Measurements from ENCODE around the gene ZNF474.

ZNF474 gene

DNA sequence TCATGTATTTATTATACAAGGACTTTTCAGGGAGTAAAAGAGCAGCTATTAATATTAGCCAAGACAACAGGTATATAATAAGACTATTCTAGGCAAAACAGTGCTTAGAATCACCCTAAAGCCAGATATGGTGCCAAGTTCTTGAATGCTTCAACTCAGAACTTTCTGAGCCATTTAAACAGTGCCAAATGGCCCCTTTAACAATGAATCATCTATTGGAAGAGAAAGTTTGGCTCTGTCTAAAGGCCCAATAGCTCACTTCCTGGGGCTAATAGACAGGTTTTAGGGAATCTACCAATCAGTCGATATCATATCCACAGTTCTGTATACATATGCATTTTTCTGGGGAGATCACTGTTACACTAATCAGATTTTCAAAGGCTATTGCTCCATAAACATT lies 42.9 kb downstream of the ZNF474 start:
- H3K27ac ChIP-seq: no peak overlapping the region
- TF ChIP-seq, protein P1, sequence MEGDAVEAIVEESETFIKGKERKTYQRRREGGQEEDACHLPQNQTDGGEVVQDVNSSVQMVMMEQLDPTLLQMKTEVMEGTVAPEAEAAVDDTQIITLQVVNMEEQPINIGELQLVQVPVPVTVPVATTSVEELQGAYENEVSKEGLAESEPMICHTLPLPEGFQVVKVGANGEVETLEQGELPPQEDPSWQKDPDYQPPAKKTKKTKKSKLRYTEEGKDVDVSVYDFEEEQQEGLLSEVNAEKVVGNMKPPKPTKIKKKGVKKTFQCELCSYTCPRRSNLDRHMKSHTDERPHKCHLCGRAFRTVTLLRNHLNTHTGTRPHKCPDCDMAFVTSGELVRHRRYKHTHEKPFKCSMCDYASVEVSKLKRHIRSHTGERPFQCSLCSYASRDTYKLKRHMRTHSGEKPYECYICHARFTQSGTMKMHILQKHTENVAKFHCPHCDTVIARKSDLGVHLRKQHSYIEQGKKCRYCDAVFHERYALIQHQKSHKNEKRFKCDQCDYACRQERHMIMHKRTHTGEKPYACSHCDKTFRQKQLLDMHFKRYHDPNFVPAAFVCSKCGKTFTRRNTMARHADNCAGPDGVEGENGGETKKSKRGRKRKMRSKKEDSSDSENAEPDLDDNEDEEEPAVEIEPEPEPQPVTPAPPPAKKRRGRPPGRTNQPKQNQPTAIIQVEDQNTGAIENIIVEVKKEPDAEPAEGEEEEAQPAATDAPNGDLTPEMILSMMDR (IDR thresholded peaks at IDR 0.05): no peak
- TF ChIP-seq ZFX (IDR thresholded peaks at IDR 0.05; ENCODE audit: borderline replicate concordance): no peak

DNA sequence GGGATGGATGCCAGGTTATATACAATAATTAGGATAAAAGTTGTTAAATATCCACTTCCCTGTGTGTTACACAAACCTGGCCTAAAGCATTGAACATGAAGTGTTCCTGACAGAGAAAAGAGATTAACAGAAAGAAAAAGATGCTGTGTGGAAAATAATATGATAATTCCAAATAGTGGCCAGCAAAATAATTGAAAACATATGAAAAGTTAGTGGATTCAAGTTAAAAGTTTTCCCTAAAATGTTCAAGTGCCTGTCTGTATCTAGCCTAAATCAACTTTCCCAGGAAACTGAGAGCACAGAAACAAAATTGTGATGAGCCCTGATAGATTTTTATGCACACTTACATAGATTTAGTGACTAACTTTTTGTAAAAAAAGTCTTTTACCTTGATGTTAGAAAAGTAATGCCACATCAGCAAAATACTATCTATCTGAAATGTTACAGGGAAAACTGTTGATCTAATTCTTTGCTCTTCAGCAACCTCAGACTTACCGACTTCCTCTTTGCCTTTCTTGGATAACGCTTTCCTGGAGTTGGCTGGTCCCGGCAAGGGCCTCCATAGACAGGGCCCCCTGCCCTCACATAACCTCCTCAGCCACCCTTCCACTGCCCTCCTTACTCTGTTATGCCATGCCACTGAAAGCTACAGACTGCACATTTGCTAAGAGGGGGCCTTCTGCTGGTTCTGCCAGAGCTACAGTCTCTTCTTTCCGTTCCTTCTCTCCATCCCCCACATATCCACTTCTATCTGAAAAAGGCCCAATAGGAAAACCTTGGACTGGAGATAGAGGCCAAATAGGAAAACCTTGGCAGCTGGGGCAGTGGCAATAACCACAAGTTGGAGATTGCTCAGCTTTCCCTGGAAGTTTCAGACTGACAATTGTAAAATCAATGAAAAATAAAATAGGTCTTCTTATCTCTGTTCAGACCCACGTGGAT lies 44.4 kb downstream of the ZNF474 start:
- TF ChIP-seq, protein P1 (IDR thresholded peaks at IDR 0.05): no peak
- no peak for TF ChIP-seq ZFX (IDR thresholded peaks at IDR 0.05; ENCODE audit: borderline replicate concordance)
- H3K27ac ChIP-seq: no peak overlapping the region

DNA sequence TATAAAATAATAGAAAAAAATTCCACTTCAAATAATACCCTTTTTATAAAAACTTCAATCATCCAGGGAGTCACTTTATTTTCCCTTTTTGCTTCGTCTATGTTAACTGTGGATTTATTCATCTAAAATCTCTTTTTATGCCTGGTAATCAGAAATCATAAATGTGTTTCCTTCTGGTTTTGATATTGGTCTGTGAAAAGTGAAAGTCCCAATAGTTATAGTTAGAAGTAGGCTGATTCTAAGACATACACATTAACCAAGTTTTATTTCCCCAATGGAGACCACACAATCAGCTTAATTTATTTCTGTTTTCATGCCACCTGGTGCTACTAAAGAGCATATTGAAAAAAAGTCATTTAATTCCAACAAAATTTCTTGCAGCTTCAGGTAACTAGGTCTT lies 45.7 kb downstream of the ZNF474 start:
- TF ChIP-seq, protein P1 (IDR thresholded peaks at IDR 0.05): no peak
- TF ChIP-seq ZFX (IDR thresholded peaks at IDR 0.05; ENCODE audit: borderline replicate concordance): no peak
- no peak overlapping the region for H3K27ac ChIP-seq

DNA sequence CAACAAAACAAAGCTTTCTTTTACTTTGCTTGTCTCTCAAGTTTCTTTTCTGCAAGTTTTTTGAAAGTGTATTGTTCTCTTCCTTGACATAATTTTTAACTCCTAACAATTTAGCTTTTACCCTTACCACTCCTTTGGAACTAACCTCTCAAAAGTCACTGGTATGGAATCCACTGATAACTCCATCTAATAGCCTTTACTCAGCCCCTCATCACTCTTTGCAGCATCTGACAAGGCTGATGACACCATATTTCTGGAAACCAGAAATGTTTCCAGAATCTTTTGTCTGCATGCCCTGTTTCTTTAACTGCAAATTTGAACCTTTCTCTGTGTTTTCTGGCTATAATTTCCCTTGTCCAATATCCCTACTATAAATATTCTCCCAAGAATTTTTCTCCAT lies 46.5 kb downstream of the ZNF474 start:
- no peak overlapping the region for H3K27ac ChIP-seq
- no peak for TF ChIP-seq ZFX (IDR thresholded peaks at IDR 0.05; ENCODE audit: borderline replicate concordance)
- TF ChIP-seq, protein P1 (IDR thresholded peaks at IDR 0.05): no peak

DNA sequence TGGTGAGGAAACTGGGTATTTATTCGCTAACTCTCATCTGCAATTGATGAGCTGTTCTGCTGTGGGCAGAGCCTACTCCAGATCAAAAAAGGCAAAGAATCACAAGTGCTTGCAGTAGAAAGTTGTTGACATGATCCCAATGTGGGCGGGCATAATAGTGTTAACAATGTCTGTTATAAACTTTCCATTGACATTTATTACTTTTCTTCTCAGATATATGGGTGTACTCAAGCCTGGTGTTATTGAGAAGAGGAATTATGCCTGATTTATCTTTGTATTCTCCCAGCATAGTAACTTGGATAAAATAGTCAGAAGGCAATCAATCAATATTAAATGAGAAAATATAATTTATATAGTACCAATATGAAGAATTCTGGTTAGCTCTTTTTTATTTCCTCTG lies 47.8 kb downstream of the ZNF474 start:
- no peak for TF ChIP-seq ZFX (IDR thresholded peaks at IDR 0.05; ENCODE audit: borderline replicate concordance)
- TF ChIP-seq, protein P1 (IDR thresholded peaks at IDR 0.05): no peak
- no peak overlapping the region for H3K27ac ChIP-seq

DNA sequence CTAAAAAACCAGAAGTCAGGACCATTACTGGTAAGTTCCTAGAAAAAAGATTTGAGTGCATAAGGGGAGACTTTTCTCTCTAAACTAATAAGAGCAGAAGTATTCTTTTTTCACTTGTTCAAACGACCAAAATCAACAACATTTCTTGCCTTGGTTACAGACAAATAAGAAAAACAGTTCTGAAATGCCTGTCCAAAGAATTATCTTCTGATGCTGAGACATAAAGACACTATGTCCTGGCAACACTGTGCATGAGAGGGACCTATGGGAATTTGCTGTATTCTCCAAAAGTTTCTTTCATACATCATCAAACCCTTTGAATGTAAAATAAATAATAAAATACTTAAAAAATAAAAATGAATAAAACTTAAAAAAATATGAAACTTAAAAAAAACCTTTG lies 50.4 kb downstream of the ZNF474 start:
- H3K27ac ChIP-seq: no peak overlapping the region
- TF ChIP-seq, protein P1 (IDR thresholded peaks at IDR 0.05): no peak
- TF ChIP-seq ZFX (IDR thresholded peaks at IDR 0.05; ENCODE audit: borderline replicate concordance): no peak

DNA sequence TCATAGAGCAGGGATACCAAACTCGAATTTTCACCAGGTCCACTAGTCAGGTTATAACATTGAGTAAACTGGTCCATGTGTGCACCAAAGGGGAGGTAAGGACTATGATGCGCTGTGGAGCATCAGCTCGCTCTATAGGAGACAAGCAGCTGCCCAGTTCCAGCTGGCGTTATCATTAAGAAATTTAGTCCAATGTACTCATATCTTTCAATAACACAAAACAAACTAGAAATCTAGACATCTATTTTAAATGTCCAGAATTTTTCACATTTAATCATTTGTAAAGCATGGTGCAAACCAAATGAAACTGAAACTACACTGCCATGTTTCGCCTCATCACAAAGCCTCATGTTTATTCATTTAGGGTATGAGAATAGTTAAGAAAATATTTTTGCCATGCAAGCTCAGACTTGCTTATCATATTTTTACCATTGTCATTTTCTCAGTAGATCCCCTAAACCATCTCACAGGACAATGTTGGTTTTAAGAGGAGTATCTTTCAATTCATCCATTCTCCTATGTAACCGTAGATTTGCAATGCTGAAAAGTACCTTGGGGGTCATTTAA lies 50.9 kb downstream of the ZNF474 start:
- no peak overlapping the region for H3K27ac ChIP-seq
- TF ChIP-seq ZFX (IDR thresholded peaks at IDR 0.05; ENCODE audit: borderline replicate concordance): no peak
- TF ChIP-seq, protein P1 (IDR thresholded peaks at IDR 0.05): no peak
